Activated CD4-positive, CD25-positive, alpha-beta regulatory T cell treated with anti-CD3 and anti-CD28 coated beads, Interleukin-2, amount 50 U/mL, for 16 hours (primary cell): Measurements from ENCODE around the gene USP40.

Experiments
- DNase-seq: peaks from one replicate; pipeline ENCODE4 v3.0.0-alpha.2; 2020; ENCODE audit warnings: low read depth, low spot score

The USP40 gene

DNA sequence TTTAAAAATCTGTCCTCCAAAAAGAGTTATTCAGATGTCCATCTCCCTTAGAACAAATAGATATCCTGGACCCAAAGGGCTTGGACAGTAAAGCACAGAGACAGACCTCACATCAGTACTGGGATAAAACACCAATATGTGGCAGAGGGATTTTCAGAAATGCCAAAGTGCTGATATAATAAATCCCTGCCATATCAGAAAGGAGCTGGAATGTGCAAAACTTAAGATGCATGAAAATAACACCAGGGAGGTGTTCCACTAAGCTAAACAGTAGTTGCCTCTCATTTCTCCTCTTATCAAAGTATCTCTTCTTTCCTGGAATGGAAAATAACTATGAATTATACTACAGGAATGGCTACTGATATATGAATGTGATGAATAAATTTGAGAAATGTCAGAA is 13.2 kb downstream of the USP40 start:
- no peak for DNase-seq

DNA sequence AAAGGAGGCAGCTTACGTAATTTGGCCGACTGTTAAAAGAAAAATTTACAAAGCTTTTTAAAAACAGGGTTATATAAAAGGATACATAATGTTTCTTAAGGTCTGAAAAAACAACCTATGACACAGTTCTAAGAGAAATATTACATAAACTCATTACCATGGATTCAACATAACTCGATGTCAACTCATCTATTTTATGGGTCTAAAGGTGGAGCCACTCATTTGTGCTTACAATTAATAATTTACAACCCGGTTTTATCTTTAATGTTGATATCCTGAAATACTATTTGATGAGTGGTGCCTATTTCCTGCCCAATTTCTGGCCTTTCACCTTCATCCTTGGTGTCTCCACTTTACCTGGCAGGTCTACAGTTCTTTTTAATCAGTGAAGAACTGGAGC is 15.1 kb downstream of the USP40 start:
- DNase-seq = no peak

DNA sequence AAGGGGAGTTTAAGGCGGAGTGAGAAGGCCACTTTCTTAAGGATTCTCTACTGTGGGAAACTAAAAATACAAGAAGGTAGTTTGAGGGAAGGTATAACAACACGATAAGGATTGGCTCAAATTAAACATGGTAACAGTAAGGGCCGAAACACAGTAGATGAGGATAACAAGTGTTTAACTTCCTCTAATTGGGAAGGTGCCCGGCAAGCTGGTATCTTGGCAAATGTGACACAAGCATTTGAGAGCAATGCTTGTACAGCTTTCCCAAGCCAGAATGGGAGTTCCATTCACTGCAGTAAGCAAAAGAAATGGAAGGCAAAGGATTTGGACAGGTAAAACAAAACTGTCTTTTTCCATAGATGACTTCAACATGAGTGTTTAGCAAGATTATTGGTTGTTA is 19.8 kb downstream of the USP40 start:
- DNase-seq = no peak

DNA sequence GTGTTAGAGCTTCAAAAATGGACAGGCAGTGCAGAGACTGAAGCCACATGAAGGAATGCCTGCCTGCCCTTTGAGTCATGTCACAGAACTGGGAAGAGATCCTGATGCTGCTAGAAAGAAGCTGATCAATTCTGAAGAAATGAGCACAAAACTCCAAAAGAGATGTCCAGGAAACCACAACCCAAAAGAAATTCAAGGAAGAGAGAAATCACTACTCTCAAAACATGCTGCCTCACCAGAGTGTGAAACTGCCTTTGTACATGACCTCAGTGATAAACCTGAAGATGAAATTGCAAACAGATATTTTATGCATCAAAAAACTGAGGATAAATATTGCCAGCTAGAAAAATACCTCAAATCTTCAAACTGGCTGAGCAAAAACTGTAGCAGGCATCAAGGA is 20.5 kb downstream of the USP40 start:
- no peak for DNase-seq

DNA sequence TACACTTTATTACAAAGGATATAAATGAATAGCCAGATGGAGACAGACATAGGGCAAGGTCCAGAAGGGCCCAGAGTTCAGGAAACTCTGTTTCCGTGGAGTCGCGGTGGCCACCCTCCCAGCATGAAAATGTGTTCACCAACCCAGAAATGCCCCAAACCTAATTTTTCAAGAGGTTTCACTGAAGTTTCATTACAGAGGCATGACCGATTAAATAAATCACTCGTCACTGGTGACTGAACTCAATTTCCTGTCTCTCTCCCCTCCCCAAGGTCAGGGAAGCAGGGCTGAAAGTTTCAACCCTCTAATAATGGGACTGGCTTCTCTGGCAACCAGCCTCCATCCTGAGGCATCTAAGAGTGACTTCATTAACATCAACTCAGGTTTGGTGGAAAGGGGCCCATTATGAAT is 22.4 kb downstream of the USP40 start:
- DNase-seq = no peak

DNA sequence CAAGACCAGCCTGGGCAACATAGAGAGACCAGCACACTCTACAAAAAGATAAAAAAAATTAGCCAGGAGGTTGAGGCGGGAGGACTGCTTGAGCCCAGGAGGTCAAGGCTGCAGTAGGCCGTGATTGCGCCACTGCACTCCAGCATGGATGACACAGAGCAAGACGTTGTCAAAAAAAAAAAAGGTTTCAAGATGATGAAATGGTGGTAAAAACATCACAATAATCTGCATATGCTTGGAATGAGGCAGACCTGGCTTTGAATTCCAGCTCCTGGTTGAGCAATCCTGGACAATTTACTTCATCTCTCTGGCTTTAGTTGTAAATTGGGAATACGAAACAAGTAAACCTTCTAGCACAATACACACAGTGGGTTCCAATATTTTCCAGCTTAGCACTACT is 24.1 kb downstream of the USP40 start:
- DNase-seq = no peak

DNA sequence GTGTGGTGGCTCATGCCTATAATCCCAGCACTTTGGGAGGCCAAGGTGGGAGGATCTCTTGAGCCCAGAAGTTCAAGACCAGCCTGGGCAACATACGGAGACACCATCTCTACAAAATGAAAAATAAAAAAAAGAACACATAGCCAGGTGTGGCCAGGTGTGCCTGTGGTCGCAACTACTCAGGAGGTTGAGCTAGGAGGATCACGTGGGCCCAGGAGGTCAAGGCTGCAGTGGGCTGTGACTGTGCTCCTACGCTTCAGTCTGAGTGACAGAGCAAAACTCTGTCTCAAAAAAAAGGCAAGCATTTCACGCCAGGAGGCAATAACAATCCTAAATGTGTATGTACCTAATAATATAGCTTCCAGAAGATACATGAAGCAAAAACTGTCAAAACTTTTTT is 27.8 kb downstream of the USP40 start:
- DNase-seq = no peak

DNA sequence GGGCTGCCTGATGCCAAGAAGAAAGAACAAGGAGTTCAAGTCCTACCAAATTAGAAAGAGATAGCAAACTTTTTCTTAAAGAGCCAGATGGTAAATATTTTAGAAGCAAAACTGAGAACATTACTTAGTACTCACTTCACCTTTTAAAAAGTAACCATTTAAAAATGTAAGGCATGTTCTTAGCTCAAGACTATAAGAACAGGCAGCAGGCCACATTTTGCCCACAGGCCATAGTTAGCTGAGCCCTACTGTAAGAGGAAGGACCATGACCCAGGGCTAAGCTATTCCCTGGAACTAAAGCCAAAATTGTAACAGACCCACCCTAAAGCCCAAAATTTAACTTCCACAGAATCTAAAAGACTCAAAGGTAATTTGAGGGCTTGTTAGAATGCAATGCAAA is 31.3 kb downstream of the USP40 start:
- DNase-seq = no peak

DNA sequence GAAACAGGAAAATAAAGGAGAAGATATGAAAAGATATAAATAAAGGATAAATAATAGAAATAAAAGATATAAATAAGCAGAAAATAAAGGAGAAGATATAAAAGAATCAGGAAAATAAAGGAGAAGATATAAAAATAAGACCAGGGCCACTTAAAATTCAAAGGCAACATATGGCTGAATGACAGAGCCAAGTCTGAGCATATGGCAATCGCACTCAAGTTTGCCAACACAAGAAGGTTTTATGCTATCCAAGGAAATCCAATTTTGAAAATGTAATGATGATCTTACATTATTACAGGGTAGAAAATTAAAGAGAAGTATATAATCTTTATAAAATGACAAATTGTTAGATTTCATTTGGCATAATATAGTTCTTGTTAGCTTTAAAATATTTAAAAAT is 33.6 kb downstream of the USP40 start:
- no peak for DNase-seq

DNA sequence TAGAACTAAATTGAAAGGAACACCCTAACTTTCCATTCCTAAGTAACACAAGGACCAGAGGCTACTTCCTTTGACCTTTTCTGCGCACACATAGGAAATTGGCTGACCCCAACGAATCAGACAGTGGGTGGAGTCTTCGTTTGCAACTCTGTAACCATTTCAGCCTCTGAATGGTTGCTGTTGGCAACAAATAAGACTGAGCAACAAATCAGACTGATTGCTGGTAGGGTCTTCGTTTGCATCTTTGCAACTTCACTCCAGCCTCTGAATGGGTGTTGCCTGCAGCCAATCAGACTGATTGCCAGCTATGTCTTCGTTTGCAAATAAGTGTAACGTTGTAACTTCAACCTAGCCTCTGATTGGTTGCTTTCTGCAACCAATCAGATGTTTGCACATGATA is 34.6 kb downstream of the USP40 start:
- no peak for DNase-seq

DNA sequence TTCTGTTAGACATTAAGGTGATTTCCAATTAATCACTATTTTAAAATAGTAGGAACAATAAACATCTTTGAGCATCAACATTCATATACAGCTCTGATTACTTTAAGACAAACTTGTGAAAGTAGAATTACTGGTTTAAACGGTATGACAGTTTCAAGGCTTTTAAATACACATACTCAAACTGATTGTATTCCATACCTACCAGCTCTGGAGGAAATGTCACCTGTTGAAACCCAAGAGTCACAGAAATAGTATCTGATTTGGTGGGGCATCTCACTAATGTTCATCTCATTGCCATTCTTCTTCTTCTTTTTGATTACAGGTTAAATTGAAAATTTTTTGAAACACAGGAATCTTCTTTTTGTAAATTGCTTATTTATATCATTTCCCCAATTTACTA is 36.2 kb downstream of the USP40 start:
- DNase-seq = no peak

DNA sequence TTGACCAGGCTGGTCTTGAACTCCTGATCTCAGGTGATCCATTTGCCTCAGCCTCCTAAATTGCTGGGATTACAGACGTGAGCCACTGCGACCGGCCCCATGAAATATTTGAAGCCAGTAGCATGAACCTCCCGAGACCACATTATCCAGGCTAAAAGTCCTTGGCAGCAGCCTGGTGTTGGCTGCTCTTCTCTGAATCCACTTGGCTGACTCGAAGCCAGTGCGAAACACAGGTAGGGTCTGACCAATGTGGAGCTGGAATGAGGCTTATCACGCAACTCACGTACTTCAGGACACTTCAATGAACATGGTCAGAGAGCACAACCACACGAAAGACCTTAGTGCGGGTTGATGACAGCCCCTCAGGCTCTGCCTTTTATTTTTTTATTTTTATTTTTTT is 38.4 kb downstream of the USP40 start:
- DNase-seq = no peak

DNA sequence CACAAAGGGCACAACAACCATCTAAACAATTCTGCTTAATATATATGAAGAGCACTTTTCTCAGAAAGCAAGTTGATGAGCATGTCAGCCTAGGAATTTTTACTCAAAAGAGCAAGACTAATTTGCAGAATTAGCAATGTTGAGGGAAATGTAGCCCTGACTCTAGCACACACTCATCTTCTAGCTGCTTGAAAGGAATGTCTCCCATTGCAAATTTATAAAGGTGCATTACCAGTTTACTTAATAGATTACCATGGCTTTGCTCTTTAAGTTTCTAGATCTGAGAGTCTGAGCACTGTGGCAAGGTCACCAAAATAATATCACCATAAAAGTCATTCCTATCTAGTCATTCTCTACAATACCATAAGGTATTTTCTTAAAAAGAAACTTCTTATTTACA is 40.8 kb downstream of the USP40 start:
- DNase-seq = no peak

DNA sequence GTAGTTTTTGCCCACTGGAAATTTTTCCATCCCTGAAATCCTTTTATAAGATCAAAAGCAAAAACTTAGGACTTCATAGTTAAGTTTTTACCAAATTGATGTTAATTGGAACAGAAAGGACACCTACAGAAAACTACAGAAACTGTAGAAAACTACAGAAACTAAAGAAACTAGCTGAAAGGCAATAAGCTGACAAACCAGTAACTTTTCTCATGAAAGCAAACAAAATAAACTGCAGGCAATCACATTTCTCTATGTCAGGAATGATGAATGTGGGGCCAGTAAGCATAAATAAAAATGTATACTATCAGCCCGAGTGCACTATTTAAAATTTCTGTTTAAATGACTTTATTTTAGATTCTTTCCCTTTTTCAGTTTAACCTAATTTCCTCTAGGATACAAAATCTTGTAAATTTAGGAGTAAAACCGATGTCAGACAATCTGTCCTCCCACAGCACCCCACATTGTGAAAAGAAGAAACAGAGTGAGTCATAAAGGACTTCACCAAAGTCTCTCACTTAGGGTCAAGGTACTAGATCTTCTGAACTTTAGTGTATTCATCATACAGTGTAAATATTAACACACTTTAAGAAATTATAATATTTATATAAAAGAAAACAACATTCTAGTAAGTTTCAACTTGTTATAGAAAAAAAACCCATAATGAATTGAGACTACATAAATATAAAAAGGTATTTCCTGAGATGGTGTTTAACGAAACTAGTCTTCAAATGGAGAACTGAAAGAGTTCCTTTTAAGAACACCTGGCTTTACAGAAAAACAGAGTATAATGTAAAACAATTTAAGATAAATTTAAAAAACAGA is 46.6 kb downstream of the USP40 start:
- no peak for DNase-seq

DNA sequence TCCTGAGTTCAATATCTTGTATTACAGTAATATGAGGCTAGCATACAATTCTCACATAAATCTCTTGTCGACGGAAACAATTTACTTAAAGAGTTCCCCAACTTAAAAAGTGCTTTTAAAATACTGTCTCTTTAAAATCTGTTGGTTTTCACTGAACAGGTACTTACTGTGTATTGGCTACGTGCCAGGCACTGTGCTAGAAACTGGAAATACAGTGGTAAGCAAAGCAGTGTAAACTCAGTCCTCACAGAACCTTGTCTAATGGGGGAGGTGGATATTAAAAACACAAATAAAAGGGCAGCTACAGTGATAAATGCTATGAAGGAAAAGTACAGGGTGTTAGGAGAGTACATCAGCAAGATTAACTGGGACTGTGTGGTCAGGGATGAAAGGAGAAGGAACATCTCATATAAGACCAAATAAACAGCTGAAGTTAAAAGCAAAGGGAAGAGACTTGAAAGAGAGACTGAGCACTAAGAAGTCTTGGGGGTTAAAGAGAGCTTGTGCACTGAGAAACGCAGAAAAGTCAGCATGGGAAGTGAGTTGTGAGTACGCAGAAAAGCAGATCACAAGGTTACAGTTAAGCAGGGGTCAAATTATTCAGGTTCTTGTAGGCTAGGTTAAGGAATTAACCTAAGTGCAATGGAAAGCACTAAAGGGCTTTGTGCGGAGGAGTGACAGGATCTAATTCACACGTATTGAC is 52.5 kb downstream of the USP40 start:
- DNase-seq = no peak

DNA sequence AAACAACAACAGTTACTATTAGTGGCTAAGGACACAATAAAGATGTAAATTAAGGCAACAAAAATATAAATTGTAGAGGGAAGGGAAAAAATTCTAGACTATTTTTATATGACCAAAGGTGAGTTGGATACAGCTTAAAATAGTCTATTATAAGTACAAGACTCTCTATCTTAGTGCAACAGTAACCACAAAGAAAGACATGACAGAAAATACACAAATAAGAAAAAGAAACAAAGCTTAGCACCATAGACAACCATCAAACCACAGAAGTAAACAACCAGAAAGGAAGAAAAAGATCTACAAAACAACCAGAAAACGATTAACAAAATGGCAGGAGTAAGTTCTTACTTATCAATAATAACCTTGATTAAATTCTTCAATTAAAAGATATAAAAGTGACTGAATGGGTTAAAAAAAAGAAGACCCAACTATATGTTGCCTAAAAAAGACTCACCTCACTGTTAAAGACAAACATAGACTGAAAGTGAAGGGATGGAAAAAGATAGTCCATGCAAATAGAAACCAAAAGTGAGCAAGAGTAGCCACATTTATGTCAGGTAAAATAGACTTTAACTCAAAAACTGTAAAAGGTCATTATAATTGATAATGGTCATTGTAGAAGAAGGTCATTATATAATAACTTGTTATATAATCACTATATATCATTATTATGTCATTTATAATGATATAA is 62.5 kb downstream of the USP40 start:
- DNase-seq = no peak

DNA sequence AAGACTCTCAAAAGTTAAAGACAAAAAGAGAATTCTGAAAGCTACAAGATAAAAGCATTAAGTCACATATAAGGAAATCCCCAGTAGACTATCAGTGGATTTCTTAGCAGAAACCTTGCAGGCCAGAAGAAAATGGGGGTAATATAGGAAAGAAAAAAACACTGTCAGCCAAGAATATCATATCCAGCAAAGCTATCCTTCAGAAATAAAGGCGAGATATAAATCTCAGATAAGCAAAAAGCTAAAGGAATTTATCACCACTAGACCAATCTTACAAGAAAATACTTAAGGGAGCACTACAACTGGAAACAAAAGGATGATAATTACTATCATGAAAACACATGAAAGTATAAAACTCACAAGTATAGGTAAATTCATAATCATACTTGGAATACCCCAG is 63.1 kb downstream of the USP40 start:
- DNase-seq = no peak

DNA sequence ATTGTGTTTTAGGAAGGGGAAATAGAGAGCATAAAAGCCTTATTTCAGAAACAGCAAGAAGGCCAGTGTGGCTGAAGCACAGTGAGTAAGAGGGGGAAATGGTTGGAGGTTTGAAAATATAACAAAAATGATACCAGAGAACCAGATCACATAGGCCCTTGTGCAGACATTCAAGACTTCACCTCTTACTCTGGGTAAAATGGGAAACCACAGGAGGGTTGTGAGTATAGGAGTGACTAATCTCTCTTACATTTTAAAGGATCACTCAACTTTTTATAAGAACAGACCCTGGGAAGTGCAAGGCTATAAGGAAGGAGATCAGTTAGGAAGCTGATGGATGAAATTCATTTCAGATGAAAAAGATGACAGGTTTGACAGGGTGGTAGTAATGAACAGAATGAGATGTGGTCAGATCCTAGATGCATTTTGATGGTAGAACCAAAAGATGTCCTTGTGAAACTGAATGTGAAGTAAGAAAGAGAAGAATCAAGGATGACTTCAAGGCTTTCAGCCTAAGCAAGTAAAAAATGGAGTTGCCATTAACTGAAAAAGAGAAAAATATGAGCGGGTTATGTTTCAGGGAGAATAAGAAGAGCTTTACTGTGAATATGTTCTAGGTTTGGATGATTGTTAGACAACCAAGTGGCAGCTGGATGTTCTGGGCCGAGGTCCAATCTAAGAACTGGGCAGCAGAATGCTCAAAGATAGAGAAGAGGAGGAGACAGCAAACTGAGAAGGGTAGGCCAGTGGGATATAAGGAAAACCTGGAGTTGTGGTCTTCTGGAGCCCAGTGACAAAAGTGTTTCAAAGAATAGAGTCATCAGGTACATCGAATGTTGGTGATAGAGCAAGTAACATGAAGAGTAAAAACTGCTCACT is 65.1 kb downstream of the USP40 start:
- DNase-seq = no peak

DNA sequence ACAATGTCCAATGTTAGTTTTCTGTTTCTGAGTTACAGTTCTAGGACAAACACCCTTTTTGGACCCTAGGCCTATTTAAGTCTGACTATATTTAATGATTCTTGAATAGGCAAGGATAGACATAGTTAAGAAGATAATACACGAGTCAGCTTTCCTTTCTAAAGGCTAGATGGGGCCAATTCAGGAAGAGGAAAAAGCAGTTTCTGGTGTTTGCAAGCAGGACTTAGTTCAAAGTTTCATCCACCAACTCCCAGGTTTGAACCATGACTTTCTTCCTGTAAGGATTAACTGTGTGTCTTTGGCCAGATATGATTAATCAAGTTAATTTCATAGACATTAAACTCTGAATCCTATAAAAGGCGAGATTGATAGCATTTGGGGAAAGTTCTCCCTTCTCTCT is 66.7 kb downstream of the USP40 start:
- DNase-seq = no peak

DNA sequence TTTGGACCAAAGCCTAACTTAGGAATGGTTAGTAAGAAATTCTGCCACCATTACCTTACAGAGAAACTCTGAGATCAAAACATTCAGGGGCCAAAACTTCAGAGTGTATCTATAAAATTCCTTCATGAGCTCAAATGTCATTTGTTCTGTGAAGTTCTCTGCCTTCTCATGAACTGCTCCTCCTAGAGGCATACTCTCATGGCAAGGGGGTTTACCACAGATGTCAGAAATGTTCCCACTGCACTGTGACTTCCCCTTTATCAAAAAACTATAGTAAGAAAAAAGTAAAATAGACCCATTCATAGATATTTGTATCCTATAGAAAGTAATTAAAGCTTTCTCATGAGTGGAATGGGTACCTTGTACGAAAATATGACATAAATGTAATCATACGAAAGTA is 68.5 kb downstream of the USP40 start:
- DNase-seq = no peak

DNA sequence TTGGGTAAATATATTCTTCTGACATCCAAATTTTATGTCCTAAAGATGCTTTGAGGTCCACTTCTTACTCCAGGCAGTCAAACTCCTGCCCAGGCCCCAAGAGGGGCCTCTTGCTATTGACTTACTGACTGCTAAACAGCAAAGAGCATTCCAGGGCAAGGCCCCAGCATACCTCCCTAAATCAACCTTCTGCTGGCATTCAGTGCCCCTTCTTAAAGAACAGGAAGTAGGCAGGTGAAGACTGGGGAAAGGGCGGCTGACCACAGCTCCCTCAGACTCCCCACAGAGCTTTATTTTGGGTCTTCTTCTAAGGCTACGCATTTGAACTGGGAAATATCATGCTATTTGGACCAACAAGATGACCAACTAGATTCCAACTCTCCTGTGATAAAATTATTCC is 68.9 kb downstream of the USP40 start:
- DNase-seq = no peak
